IPS-18c (cell line): ENCODE measurements around the gene CADPS.

Experiments
- H3K4me3 ChIP-seq: 2 replicates; pipeline ENCODE4 v1.7.0; 2013; ENCODE audit warnings: low read depth, mild to moderate bottlenecking, low read length, moderate library complexity; ENCODE audit not compliant: insufficient read depth
- H3K9me3 ChIP-seq: one replicate; pipeline ENCODE4 v1.6.1; 2013; ENCODE audit warnings: mild to moderate bottlenecking, low read length, moderate library complexity; ENCODE audit not compliant: control insufficient read depth, insufficient read depth

Gene CADPS

GRCh38 chr3:62548528-62549205, 326.5 kb downstream of the CADPS start:
- H3K4me3 ChIP-seq = no peak overlapping the region
- no peaks in the 10 kb centered on the region for H3K9me3 ChIP-seq

GRCh38 chr3:62546266-62546665, 328.9 kb downstream of the CADPS start:
- Histone ChIP-seq H3K9me3 (no peaks in the 10 kb centered on the region), H3K4me3 (no peak overlapping the region)

GRCh38 chr3:62542185-62542584, 333.0 kb downstream of the CADPS start:
- no peaks in the 10 kb centered on the region for H3K9me3 ChIP-seq
- H3K4me3 ChIP-seq = no peak overlapping the region

- H3K4me3 ChIP-seq = no peak overlapping the region
These were observed 335.5 kb downstream of the CADPS start for GRCh38 chr3:62539762-62540161.

GRCh38 chr3:62538691-62539356, 336.4 kb downstream of the CADPS start:
- Histone ChIP-seq H3K9me3 (no peaks in the 10 kb centered on the region), H3K4me3 (no peak overlapping the region)

More at GRCh38 chr3:62539762-62540161, 335.5 kb downstream of the CADPS start:
- no peaks in the 10 kb centered on the region for H3K9me3 ChIP-seq

GRCh38 chr3:62534326-62534725, 340.9 kb downstream of the CADPS start:
- Histone ChIP-seq H3K9me3 (no peaks in the 10 kb centered on the region), H3K4me3 (no peak overlapping the region)

- Histone ChIP-seq H3K4me3 (no peak overlapping the region), H3K9me3 (no peaks in the 10 kb centered on the region)
These were observed 342.4 kb downstream of the CADPS start for GRCh38 chr3:62532796-62533195.

GRCh38 chr3:62531981-62532380, 343.2 kb downstream of the CADPS start:
- H3K4me3 ChIP-seq = no peak overlapping the region
- H3K9me3 ChIP-seq = no peaks in the 10 kb centered on the region

- no peaks in the 10 kb centered on the region for H3K9me3 ChIP-seq
- no peak overlapping the region for H3K4me3 ChIP-seq
These were observed 343.7 kb downstream of the CADPS start for GRCh38 chr3:62531493-62531892.

GRCh38 chr3:62529230-62529629, 346.0 kb downstream of the CADPS start:
- Histone ChIP-seq H3K9me3 (no peaks in the 10 kb centered on the region), H3K4me3 (no peak overlapping the region)

- Histone ChIP-seq H3K4me3 (no peak overlapping the region), H3K9me3 (no peaks in the 10 kb centered on the region)
These were observed 347.7 kb downstream of the CADPS start for GRCh38 chr3:62527474-62527873.

- Histone ChIP-seq H3K4me3 (no peak overlapping the region), H3K9me3 (no peaks in the 10 kb centered on the region)
These were observed 349.9 kb downstream of the CADPS start for GRCh38 chr3:62525281-62525680.

GRCh38 chr3:62523672-62524071, 351.5 kb downstream of the CADPS start:
- Histone ChIP-seq H3K9me3 (no peaks in the 10 kb centered on the region), H3K4me3 (no peak overlapping the region)

- Histone ChIP-seq H3K9me3 (no peaks in the 10 kb centered on the region), H3K4me3 (no peak overlapping the region)
These were observed 353.6 kb downstream of the CADPS start for GRCh38 chr3:62521464-62522105.

GRCh38 chr3:62503516-62503915, 371.7 kb downstream of the CADPS start:
- Histone ChIP-seq H3K4me3 (no peak overlapping the region), H3K9me3 (no peaks in the 10 kb centered on the region)

GRCh38 chr3:62502315-62503300, 372.6 kb downstream of the CADPS start:
- H3K9me3 ChIP-seq = no peaks in the 10 kb centered on the region
- H3K4me3 ChIP-seq = no peak overlapping the region

GRCh38 chr3:62501289-62501668, 373.9 kb downstream of the CADPS start:
- Histone ChIP-seq H3K4me3 (no peak overlapping the region), H3K9me3 (no peaks in the 10 kb centered on the region)
